Uterus (tissue), 4 donors: ENCODE data around the gene AGRP. TPM values are rescaled to one million over a fixed set of nuclear protein-coding genes. Genes with fewer than 3 reads are reported as not detected.

Source experiments
- DNase-seq, 2 donors: peaks; one replicate each; pipeline ENCODE4 v3.0.0-alpha.2; 2019 to 2020
- H3K27ac ChIP-seq, 2 donors: fragments of 200-600 bp; sonication (generic); 1 replicate in 1 of 2; 2 replicates in 1 of 2; pipeline ENCODE4 v1.5.1; 2016 to 2018
- H3K27me3 ChIP-seq, 2 donors: fragments of 200-600 bp; sonication (generic); one replicate each; pipeline ENCODE4 v1.5.1; 2018 to 2019; ENCODE audit warnings: control low read depth in 1 of 2
- H3K36me3 ChIP-seq, 2 donors: fragments of 200-600 bp; sonication (generic); one replicate each; pipeline ENCODE4 v1.5.1; 2019; ENCODE audit warnings: control low read depth in 1 of 2
- H3K4me1 ChIP-seq, 2 donors: fragments of 200-600 bp; sonication (generic); one replicate each; pipeline ENCODE4 v1.5.1; 2018 to 2019; ENCODE audit warnings: control low read depth in 1 of 2
- H3K4me3 ChIP-seq, 2 donors: fragments of 200-600 bp; sonication (generic); 1 replicate in 1 of 2; 2 replicates in 1 of 2; pipeline ENCODE4 v1.5.1; 2018 to 2019; ENCODE audit warnings: mild to moderate bottlenecking in 1 of 2
- H3K9me3 ChIP-seq, 2 donors: fragments of 200-600 bp; sonication (generic); one replicate each; pipeline ENCODE4 v1.5.1; 2019; ENCODE audit warnings: control low read depth in 1 of 2
- CTCF ChIP-seq, 4 experiments: fragments of 200-600 bp in 2 of 4; fragments of 450-650 bp in 2 of 4; sonication (generic) in 2 of 4; IDR thresholded peaks; one replicate each; pipeline ENCODE4 v1.5.1; 2016 to 2019; ENCODE audit warnings: antibody characterized with exemption in 4 of 4, mild to moderate bottlenecking in 2 of 4, moderate library complexity in 1 of 4
- POLR2A ChIP-seq, 2 donors: fragments of 450-650 bp; IDR thresholded peaks; one replicate each; pipeline ENCODE4 v1.6.1; 2016; ENCODE audit warnings: antibody characterized with exemption in 2 of 2, mild to moderate bottlenecking in 1 of 2, moderate library complexity in 1 of 2
- intact Hi-C: fragments of 100-400 bp; cut with DNase I; formaldehyde crosslinking; loops from one replicate; pipeline ENCODE4 v1.15.1; 2023; ENCODE audit warnings: low total_unique reads
- total RNA-seq, 4 donors: library from RNA; depleted of rRNA in 3 of 4; stranded (reverse); fragments of >200 nt in 3 of 4; gene quantifications; one replicate each; pipeline versions ENCODE4 v1.1.0 to v1.2.4, GENCODE V29; 2014 to 2023
- donor health status: DM: yes; HTN: yes; CAD: no.

AGRP gene
- total RNA-seq, 4 donors from 2014 or later = not detected

DNA sequence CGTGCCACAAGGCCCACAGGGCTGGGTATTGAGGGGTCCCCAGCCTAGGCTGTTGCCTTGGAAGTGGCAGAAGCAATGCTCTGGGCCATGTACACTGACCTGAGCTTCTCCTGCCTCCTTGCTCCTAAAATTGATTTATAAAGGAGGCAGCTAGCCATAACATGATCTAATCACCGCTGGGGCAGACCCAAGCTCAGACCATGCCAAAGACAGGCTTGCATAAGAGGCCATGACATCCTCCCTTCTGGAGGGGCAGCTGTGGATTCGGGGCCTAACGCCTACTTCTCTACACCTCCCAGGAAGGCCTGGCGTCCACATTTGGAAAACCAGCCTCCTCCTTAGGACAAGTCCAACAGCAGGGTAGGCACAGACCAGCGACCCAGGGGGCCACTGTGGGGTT lies 40.1 kb downstream of the AGRP start:
- intact Hi-C loops = no loop called here
- H3K9me3 ChIP-seq = no peaks in the 10 kb centered on the region
- H3K4me3 ChIP-seq = no peak overlapping the region
- peak; percentile 87 to 94 for DNase-seq
- peaks cover 36 to 55% of the 10 kb centered on the region in 2 donors for H3K4me1 ChIP-seq
- H3K27ac ChIP-seq = peak overlapping the region; percentile 78 to 81
- H3K27me3 ChIP-seq = no peaks in the 10 kb centered on the region
- TF ChIP-seq CTCF (IDR thresholded peaks at IDR 0.05) = peak in 1 of 4 experiments; percentile 16
- TF ChIP-seq POLR2A (IDR thresholded peaks at IDR 0.05) = no peak
- H3K36me3 ChIP-seq = no peaks in the 10 kb centered on the region

DNA sequence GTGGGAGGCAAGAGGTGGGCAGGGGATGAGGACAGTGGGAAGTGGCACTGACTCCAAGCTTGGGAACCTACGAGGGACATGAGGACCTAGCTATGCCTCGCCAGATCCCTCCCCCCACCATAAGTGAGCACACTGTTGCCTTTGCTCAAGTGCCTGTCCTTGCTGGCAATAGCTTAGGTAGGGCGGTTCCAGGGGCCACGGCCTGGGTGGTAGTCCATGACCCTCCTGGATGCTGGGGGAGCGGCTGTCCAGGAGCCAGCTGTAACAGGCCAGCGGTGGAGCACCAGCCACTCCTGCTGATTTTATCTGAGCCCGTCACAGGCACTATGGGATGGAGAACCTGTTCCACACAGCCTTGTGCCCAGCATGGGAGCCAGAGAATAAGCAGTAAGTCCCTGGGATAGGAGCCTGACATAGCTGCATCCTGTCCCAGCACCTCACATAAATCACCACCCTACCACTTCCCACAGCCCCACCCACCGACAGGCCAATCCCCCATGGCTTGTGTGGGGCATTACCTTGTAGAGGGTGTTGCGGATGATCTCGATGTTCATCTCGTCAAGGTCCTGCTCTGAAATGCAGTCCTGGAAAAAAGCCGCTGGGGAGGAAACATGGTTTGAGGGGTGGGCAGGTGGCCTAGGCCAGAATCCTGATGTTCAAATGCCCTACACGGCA lies 40.6 kb downstream of the AGRP start:
- TF ChIP-seq CTCF (IDR thresholded peaks at IDR 0.05) (no peak), POLR2A (IDR thresholded peaks at IDR 0.05) (no peak)
- intact Hi-C loops = no loop called here
- no peaks in the 10 kb centered on the region for H3K9me3 ChIP-seq
- peak; percentile 65 to 73 for DNase-seq
- H3K4me3 ChIP-seq = no peak overlapping the region
- peaks cover 36 to 55% of the 10 kb centered on the region in 2 donors for H3K4me1 ChIP-seq
- no peaks in the 10 kb centered on the region for H3K27me3 ChIP-seq
- H3K36me3 ChIP-seq = no peaks in the 10 kb centered on the region
- H3K27ac ChIP-seq = peak overlapping the region; percentile 78 to 81

DNA sequence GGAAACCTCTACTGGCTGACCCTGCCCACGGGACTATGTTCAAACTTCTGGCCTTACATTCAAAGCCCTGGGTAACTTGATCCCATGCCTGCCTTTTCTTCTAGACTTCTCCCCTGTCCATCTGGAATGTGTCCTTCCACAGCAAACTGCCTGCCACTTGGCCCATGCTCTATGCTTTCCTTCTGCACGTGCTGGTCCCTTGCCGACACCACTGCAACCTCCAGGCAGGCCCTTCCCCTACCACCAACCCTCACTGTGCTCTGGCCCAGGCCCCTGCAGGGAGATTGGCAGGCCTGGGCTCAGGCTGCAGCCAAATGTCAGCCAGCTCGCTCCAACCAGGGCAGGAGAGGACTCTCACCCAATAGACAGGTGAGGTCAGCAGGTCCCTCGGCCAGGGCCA lies 41.4 kb downstream of the AGRP start:
- no peak for DNase-seq
- Histone ChIP-seq H3K4me3 (no peak overlapping the region), H3K9me3 (no peaks in the 10 kb centered on the region), H3K36me3 (no peaks in the 10 kb centered on the region), H3K27ac (peak overlapping the region; percentile 78 to 81), H3K27me3 (no peaks in the 10 kb centered on the region), H3K4me1 (peaks cover 29 to 50% of the 10 kb centered on the region in 2 donors)
- intact Hi-C loops = no loop called here
- TF ChIP-seq POLR2A (IDR thresholded peaks at IDR 0.05) (no peak), CTCF (IDR thresholded peaks at IDR 0.05) (no peak)

DNA sequence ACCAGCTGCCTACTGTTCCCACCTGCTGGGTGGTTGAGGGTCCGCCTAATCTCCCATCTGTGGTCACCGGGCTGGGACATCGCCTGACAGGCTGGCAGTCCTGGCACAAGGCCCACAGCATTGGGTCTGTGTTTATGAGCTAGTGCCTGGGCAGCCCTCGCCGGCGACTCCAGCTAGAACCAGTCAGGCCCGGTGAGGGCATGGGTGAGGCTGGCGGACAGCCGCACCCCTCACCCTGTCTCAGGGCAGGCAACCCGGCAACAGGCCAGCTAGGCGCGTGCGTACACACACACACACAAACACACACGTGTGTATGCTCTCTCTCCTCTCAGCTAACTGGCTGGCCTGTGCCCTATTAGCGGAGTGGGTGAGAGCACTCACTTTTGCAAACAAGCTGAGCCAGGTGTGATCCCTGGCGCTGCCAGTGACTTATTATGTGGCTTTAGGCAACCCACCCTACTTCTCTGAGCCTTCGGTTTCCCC lies 42.0 kb downstream of the AGRP start:
- H3K27ac ChIP-seq = peak overlapping the region; percentile 78 to 81
- H3K4me1 ChIP-seq = peaks cover 23 to 44% of the 10 kb centered on the region in 2 donors
- no peaks in the 10 kb centered on the region for H3K27me3 ChIP-seq
- no peaks in the 10 kb centered on the region for H3K36me3 ChIP-seq
- no peak overlapping the region for H3K4me3 ChIP-seq
- peak in 1 of 2 donors; percentile 45 for DNase-seq
- intact Hi-C loops = no loop called here
- TF ChIP-seq CTCF (IDR thresholded peaks at IDR 0.05) (no peak), POLR2A (IDR thresholded peaks at IDR 0.05) (no peak)
- no peaks in the 10 kb centered on the region for H3K9me3 ChIP-seq

GRCh38 chr16:67438824-67439393 lies 44.4 kb downstream of the AGRP start:
- TF ChIP-seq CTCF (IDR thresholded peaks at IDR 0.05) (no peak), POLR2A (IDR thresholded peaks at IDR 0.05) (no peak)
- no peak for DNase-seq
- peaks cover 16 to 20% of the 10 kb centered on the region in 2 donors for H3K4me1 ChIP-seq

More at GRCh38 chr16:67438824-67439393, 44.4 kb downstream of the AGRP start:
- Histone ChIP-seq H3K4me3 (no peak overlapping the region), H3K27me3 (no peaks in the 10 kb centered on the region), H3K27ac (no peak overlapping the region), H3K36me3 (no peaks in the 10 kb centered on the region), H3K9me3 (no peaks in the 10 kb centered on the region)
- intact Hi-C loops = no loop called here
